ENCODE data around the gene F11. TPM values are rescaled to one million over a fixed set of nuclear protein-coding genes. Genes with fewer than 3 reads are reported as not detected.
"Not testable (repeated sequence)": the region's sequence is repeated elsewhere in the genome, so short reads cannot be mapped to it uniquely, and the experiment has no call there.

Gene F11
- not detected in 2 replicates for total RNA-seq

GRCh38 chr4:186265683-186266652 is at the start of gene F11:
Gene F11 (plus strand): TSS chr4:186266189. CDS start chr4:186267137, 948 bp downstream.
- no peak for DNase-seq (ENCODE audit: extremely low read depth, low read depth, low spot score)

DNA sequence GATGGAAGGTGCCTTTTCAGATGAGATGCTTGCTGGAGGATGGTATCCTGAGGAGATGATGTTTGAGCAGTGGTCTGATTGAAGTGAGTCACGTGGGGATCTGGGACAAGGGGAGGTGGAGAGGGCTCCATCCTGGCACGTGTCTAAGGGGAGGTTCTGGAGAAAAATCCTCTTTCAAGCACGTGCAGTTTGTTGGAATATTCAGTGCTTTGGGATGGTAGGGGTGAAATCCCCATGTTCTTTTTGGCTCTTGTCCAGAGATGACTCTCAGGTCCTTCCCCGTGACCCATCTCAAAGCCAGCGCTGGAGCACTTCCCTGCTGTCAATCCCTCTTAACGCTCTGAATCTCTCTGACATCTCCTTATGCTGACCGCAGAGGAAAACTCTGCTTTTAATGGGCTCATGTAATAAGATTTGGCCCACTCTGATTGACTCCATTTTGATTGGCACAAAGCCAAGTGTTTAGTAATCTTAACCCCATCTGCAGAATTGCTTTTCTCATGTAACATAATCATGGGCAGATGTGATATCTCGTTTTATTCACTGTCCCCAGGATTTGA is 49.4 kb upstream of the F11 start:
- DNase-seq (ENCODE audit: extremely low read depth, low read depth, low spot score) = no peak

DNA sequence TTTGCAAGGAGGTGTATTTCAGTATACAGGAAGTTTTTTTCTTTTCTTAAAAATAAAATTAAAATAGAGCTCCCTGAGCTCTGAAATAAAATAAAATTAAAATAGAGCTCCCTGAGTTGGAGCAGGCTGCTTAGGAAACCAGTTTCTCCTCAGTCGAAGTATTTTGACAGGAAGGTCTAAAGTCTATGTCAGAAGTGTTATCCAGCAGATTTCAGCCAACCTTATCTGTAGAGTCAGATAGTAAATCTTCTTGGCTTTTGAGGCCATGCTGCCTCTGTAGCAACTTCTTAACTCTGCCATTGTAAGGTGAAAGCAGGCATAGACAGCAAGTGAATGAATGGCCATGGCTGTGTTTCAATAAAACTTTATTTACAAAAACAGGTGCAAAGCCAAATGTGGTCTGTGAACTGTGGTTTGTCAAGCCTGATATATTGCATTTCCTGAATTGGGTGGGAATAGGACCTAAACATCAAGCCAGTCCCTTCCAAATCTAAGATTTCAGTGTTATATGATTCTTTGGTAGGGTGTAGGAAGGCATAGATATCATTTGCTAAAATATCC is 48.2 kb upstream of the F11 start:
- DNase-seq (ENCODE audit: extremely low read depth, low read depth, low spot score) = no peak

GRCh38 chr4:186221624-186222023 is 44.4 kb upstream of the F11 start:
- DNase-seq (ENCODE audit: extremely low read depth, low read depth, low spot score) = no peak

DNA sequence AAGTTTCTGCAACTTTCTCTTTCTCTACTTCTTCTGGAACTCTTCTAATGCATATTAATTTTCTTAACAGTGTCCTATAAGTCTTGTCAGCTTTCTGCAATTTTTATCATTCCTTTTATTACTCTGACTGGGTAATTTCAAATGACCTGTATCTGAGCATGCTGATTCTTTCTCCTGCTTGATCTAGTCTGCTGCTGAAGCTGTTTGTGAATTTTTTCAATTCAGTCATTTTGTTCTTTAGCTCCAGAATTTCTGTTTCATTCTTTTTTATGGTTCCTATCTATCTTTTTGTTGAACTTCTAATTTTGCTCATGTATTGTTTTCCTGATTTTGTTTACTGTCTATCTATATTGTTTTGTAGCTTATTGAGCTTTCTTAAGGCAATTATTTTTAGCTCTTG is 40.1 kb upstream of the F11 start:
- no peak for DNase-seq (ENCODE audit: extremely low read depth, low read depth, low spot score)

DNA sequence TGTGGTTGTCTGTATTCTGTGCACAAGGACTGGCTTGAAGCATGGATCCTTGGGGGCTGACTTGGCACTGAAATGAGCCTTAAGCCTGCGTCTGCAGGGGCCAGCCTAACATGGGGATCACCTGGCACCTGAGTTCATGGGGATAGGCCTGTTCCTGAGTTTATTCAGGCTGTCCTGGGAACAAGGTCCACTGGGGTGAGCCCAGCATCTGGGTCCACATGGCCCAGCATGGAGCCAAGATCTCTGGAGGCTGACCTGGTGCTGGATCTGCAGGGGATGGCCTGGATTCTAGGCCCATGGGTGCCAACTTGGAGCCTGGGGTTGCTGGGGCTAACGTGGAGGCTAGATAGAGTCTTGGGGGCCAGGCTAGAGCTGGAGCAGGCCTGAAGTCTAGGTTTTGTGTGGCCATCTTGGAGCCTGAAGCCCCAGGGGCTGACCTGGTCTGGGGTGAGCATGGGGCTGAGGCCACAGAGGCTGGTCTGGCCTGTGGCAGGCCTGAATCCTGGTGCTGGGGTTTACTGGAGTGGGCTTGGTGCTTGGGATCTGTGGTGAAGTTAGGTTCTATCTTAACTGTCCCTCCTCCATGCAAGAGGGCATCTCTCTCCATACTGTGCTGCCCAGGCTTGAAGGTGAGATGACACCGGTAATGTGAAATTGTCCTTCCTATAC is 39.3 kb upstream of the F11 start:
- no peak for DNase-seq (ENCODE audit: extremely low read depth, low read depth, low spot score)

DNA sequence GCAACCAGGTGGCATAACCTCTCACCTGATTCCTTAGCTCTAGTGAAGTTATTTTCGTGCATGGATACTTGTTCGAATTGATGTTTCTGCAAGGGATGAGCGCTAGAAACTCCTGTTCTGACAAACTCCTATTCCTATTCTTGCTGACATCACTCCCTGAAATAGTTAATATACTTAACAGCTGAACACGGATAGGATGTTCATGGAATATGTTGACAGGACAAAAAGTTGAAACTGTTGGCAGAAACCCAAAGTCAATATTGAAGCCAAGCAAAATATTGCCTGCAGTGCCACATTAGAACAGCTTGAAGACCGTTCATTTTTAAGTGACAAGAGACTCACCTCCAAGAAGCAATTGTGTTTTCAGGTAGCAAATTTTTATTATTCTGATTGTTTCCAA is 38.8 kb upstream of the F11 start, which contains the start of gene KLKB1:
Gene KLKB1 (plus strand): TSS at position 287 of the 400 bp plus-strand sequence. CDS start 689 bp downstream, outside the sequence.
- peak; percentile 3 for DNase-seq (ENCODE audit: extremely low read depth, low read depth, low spot score)

DNA sequence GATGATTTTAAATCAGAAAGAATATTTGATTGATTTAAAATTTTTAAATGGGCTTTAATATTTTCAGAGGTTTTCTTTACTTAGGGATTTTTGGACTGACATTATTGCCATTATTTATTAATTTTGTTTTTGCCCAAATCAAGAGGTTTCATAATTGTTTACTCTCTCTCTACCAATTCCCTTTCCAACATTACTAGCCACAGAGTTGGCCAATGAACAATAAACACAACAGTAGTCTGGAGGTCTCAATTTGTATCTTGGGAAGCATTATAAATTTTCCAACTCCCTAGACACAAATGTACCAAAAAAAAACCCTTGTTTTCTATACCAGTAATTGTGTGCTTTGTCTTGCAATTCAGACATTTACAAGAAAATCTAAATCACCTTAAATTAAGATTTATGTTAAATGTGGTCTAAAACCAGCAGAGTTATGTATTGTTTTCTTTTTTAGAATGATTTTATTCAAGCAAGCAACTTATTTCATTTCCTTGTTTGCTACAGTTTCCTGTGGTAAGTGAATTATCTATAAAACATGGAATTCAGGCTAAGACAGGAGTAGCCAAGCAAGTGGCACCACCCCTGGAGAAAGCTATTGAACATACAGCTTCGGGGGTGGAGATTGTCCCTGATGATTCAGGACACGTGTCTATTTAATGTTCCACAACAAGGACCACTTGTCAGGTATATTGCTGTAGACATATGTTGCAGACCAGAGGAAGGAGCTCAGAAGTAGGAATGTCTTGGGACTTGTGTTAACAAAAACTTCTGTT is 38.1 kb upstream of the F11 start:
- no peak for DNase-seq (ENCODE audit: extremely low read depth, low read depth, low spot score)

DNA sequence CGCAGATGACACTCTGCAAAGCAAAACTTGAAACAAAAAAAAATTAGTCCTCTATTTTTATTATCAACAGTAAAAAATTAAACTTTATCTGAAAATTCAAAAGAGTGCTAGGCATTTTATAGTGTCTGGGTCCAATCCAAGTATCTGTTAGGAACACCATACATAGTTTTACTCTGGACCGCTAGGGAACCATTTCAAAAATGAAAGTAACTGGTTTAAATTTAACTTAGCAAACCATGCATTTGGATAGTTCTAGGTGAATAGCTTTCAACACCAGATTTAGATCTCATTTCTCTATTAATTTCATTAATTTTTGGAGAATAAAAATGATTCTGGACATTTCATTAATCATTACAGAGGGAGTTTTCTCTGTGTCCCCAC is 37.5 kb upstream of the F11 start:
- DNase-seq (ENCODE audit: extremely low read depth, low read depth, low spot score) = no peak

- no peak for DNase-seq (ENCODE audit: extremely low read depth, low read depth, low spot score)
Observed at GRCh38 chr4:186234367-186234766, 31.6 kb upstream of the F11 start.

- no peak for DNase-seq (ENCODE audit: extremely low read depth, low read depth, low spot score)
Observed at GRCh38 chr4:186236126-186236525, 29.9 kb upstream of the F11 start.

- DNase-seq (ENCODE audit: extremely low read depth, low read depth, low spot score) = no peak
Observed at GRCh38 chr4:186240452-186240847, 25.5 kb upstream of the F11 start.

GRCh38 chr4:186240848-186241491 is 25.0 kb upstream of the F11 start:
- DNase-seq (ENCODE audit: extremely low read depth, low read depth, low spot score) = no peak

DNA sequence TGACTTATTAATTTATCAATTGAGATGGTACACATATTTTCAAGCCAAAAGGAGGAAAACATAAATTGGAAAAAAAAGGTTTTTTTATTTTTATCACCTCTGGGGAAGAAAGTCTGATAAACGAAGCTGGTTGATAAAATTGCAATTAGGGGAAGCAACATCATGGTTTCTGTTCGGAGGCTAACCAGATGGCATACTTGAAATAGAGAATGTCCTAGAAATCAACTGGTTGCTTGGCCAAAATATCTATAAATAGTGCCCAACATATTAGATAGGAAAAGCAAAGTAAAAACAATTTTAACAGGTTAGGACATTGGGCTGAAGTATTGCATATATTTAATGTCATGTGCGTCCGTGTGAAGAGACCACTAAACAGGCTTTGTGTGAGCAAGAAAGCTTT is 24.4 kb upstream of the F11 start:
- no peak for DNase-seq (ENCODE audit: extremely low read depth, low read depth, low spot score)

GRCh38 chr4:186242031-186242430 is 24.0 kb upstream of the F11 start:
- not testable (repeated sequence) for DNase-seq (ENCODE audit: extremely low read depth, low read depth, low spot score)

- no peak for DNase-seq (ENCODE audit: extremely low read depth, low read depth, low spot score)
Observed at GRCh38 chr4:186243331-186243730, 22.7 kb upstream of the F11 start.

GRCh38 chr4:186244835-186245234 is 21.2 kb upstream of the F11 start:
- no peak for DNase-seq (ENCODE audit: extremely low read depth, low read depth, low spot score)

DNA sequence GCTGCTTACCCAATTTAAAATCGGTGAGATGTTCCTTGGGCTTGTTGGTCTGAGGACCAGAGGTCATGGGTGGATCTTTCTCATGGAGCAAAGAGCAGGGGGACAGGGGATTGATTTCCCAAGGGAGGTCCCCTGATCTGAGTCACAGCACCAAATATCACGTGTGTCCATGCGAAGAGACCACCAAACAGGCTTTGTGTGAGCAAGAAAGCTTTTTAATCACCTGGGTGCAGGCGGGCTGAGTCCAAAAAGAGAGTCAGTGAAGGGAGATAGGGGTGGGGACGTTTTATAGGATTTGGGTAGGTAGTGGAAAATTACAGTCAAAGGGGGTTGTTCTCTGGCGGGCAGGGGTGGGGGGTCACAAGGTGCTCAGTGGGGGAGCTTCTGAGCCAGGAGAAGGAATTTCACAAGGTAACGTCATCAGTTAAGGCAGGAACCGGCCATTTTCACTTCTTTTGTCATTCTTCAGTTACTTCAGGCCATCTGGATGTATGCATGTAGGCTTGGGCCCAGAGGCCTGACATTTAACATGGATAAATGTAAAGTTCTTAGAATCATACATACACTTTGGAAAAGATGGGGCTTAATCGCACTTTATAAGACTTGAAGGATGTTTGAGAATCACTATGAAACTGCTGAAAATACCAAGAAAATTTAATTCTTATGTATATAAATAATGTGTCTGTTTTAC is 18.8 kb upstream of the F11 start:
- DNase-seq (ENCODE audit: extremely low read depth, low read depth, low spot score) = not testable (repeated sequence)

- DNase-seq (ENCODE audit: extremely low read depth, low read depth, low spot score) = no peak
Observed at GRCh38 chr4:186248643-186249042, 17.3 kb upstream of the F11 start.

Measured in glomerular endothelial cell (primary cell).